H1 (cell line): Measurements from ENCODE around the gene SNAPC2. TPM values are rescaled to one million over a fixed set of nuclear protein-coding genes. Genes with fewer than 3 reads are reported as not detected.
A peak's percentile ranks its signal among the peaks of the same experiment; 100 is the strongest.

ENCODE experiments used
- CTCF ChIA-PET: fragments of 300-600 bp; sonication (Branson Sonifier 250); formaldehyde crosslinking; loops from one replicate; lab custom pipeline; 2021; ENCODE audit not compliant: partially characterized antibody; lab: Charles Lee
- POLR2A ChIA-PET: fragments of 300-600 bp; sonication (Branson Sonifier 250); formaldehyde crosslinking; loops from one replicate; lab custom pipeline; 2021; ENCODE audit warnings: inconsistent platforms; ENCODE audit not compliant: partially characterized antibody; lab: Charles Lee
- DNase-seq, 2 experiments: peaks; one replicate each; pipeline versions ENCODE4 v3.0.0 to v3.0.0-alpha.2; 2010 to 2022; ENCODE audit warnings: low spot score in 2 of 2, low read depth in 1 of 2, mixed read lengths in 1 of 2
- FAIRE-seq: peaks from 2 replicates; lab custom pipeline; 2011; peaks lifted over from hg19 to GRCh38; lab: Jason Lieb, UNC
- H2AFZ ChIP-seq: 2 replicates; pipeline ENCODE4 v1.8.1; 2012; ENCODE audit warnings: low read length, inconsistent platforms
- H2AK5ac ChIP-seq: 2 replicates; pipeline ENCODE4 v1.6.1; 2013; ENCODE audit warnings: low read depth, low read length
- H2BK120ac ChIP-seq: replicated peaks from 2 replicates; pipeline ENCODE3; 2013; ENCODE audit warnings: low read depth, low read length, inconsistent platforms
- H2BK12ac ChIP-seq: 2 replicates; pipeline ENCODE4 v1.6.1; 2013; ENCODE audit warnings: low read depth, low read length
- H2BK15ac ChIP-seq: 2 replicates; pipeline ENCODE4 v1.6.1; 2013; ENCODE audit warnings: low read length
- H2BK20ac ChIP-seq: 2 replicates; pipeline ENCODE4 v1.6.1; 2013; ENCODE audit warnings: low read length
- H2BK5ac ChIP-seq: 2 replicates; pipeline ENCODE4 v1.6.1; 2013; ENCODE audit warnings: low read depth, low read length
- H3K14ac ChIP-seq: 2 replicates; pipeline ENCODE4 v1.6.1; 2013; ENCODE audit warnings: inconsistent platforms; ENCODE audit not compliant: insufficient read length
- H3K18ac ChIP-seq: 2 replicates; pipeline ENCODE4 v1.6.1; 2013; ENCODE audit warnings: low read length; ENCODE audit errors: extremely low read depth
- H3K23ac ChIP-seq: 2 replicates; pipeline ENCODE4 v1.6.1; 2013; ENCODE audit warnings: inconsistent platforms; ENCODE audit not compliant: insufficient read length
- H3K23me2 ChIP-seq: 2 replicates; pipeline ENCODE4 v1.6.1; 2013; ENCODE audit warnings: low read depth, low read length
- H3K27ac ChIP-seq: 2 replicates; pipeline ENCODE4 v1.6.1; 2011; ENCODE audit warnings: low read depth, low read length, inconsistent platforms
- H3K27me3 ChIP-seq, 4 experiments: replicated peaks in 1 of 4; 1 replicate in 1 of 4; 2 replicates in 3 of 4; pipeline versions ENCODE4 v1.6.1 to v1.8.1; 2011 to 2013; ENCODE audit warnings: low read length in 3 of 4, mild to moderate bottlenecking in 3 of 4, inconsistent platforms in 2 of 4, mixed read lengths in 2 of 4, moderate library complexity in 1 of 4; ENCODE audit not compliant: control insufficient read depth in 3 of 4, insufficient read depth in 3 of 4; ENCODE audit errors: extremely low read depth in 1 of 4
- H3K36me3 ChIP-seq, 4 experiments: 2 replicates each; pipeline versions ENCODE4 v1.6.1 to v1.8.1; 2011 to 2013; ENCODE audit warnings: mild to moderate bottlenecking in 4 of 4, low read length in 3 of 4, moderate library complexity in 2 of 4, control low read depth in 1 of 4, inconsistent platforms in 1 of 4; ENCODE audit not compliant: insufficient read depth in 4 of 4, control insufficient read depth in 2 of 4
- H3K4ac ChIP-seq: replicated peaks from 2 replicates; pipeline ENCODE3; 2013; ENCODE audit warnings: low read length, low read depth, mixed read lengths, inconsistent platforms; ENCODE audit not compliant: insufficient read length
- H3K4me1 ChIP-seq, 4 experiments: replicated peaks in 1 of 4; 1 replicate in 1 of 4; 2 replicates in 3 of 4; pipeline versions ENCODE4 v1.6.1 to v1.8.1; 2011 to 2013; ENCODE audit warnings: low read length in 3 of 4, inconsistent platforms in 2 of 4, mixed read lengths in 1 of 4; ENCODE audit not compliant: insufficient read depth in 4 of 4, control insufficient read depth in 3 of 4
- H3K4me2 ChIP-seq, 2 experiments: 2 replicates each; pipeline versions ENCODE4 v1.6.1 to v1.8.1; 2011 to 2013; ENCODE audit warnings: low read depth in 2 of 2, low read length in 2 of 2, control low read depth in 1 of 2, inconsistent platforms in 1 of 2, mild to moderate bottlenecking in 1 of 2; ENCODE audit not compliant: insufficient read depth in 1 of 2
- H3K4me3 ChIP-seq, 4 experiments: fragments of 200-600, 300-600 bp in 1 of 4; sonication (generic), shearing (Covaris generic), sonication (Bioruptor Twin) in 1 of 4; 2 replicates each; pipeline versions ENCODE4 v1.5.1 to v1.8.1; 2011 to 2016; ENCODE audit warnings: low read length in 4 of 4, low read depth in 3 of 4, control low read depth in 2 of 4, inconsistent platforms in 2 of 4, mild to moderate bottlenecking in 2 of 4, mixed read lengths in 1 of 4, moderate library complexity in 1 of 4; ENCODE audit not compliant: insufficient read depth in 2 of 4; ENCODE audit errors: extremely low read depth in 1 of 4
- H3K56ac ChIP-seq: replicated peaks from 2 replicates; pipeline ENCODE3; 2013; ENCODE audit warnings: low read depth, mild to moderate bottlenecking, mixed read lengths, low read length, inconsistent platforms; ENCODE audit not compliant: insufficient read length
- H3K79me1 ChIP-seq: 2 replicates; pipeline ENCODE4 v1.6.1; 2013; ENCODE audit warnings: low read depth, low read length, control low read depth
- H3K79me2 ChIP-seq, 2 experiments: 2 replicates each; pipeline versions ENCODE4 v1.6.1 to v1.8.1; 2012 to 2013; ENCODE audit warnings: low read length in 2 of 2, mild to moderate bottlenecking in 2 of 2, inconsistent platforms in 1 of 2; ENCODE audit not compliant: insufficient read depth in 2 of 2, control insufficient read depth in 1 of 2
- H3K9ac ChIP-seq, 4 experiments: replicated peaks in 1 of 4; 1 replicate in 1 of 4; 2 replicates in 3 of 4; pipeline versions ENCODE4 v1.6.1 to v1.8.1; 2011 to 2013; ENCODE audit warnings: low read depth in 3 of 4, low read length in 3 of 4, control low read depth in 2 of 4, mild to moderate bottlenecking in 2 of 4, moderate library complexity in 2 of 4, inconsistent platforms in 1 of 4; ENCODE audit errors: extremely low read depth in 1 of 4
- H3K9me3 ChIP-seq, 2 experiments: 2 replicates each; pipeline versions ENCODE4 v1.6.1 to v1.8.1; 2012 to 2013; ENCODE audit warnings: mild to moderate bottlenecking in 2 of 2, moderate library complexity in 2 of 2, control low read depth in 1 of 2, inconsistent platforms in 1 of 2, low read depth in 1 of 2, low read length in 1 of 2, mixed read lengths in 1 of 2; ENCODE audit not compliant: insufficient read depth in 2 of 2
- H4K20me1 ChIP-seq, 2 experiments: replicated peaks in 1 of 2; 2 replicates each; pipeline versions ENCODE3 to v1.8.1; 2011 to 2013; ENCODE audit warnings: inconsistent platforms in 2 of 2, low read length in 2 of 2, mild to moderate bottlenecking in 1 of 2; ENCODE audit not compliant: insufficient read depth in 2 of 2, control insufficient read depth in 1 of 2
- H4K5ac ChIP-seq: 2 replicates; pipeline ENCODE4 v1.6.1; 2013; ENCODE audit warnings: low read length, low read depth, mixed read lengths, inconsistent platforms; ENCODE audit not compliant: insufficient read length
- H4K8ac ChIP-seq: 2 replicates; pipeline ENCODE4 v1.8.0; 2013; ENCODE audit warnings: mild to moderate bottlenecking, moderate library complexity, low read length, inconsistent platforms; ENCODE audit not compliant: insufficient read depth; ENCODE audit errors: extremely low read depth
- H4K91ac ChIP-seq: replicated peaks from 2 replicates; pipeline ENCODE3; 2013; ENCODE audit warnings: low read length, mixed read lengths, inconsistent platforms; ENCODE audit not compliant: insufficient read length
- KDM4A ChIP-seq: IDR thresholded peaks from one replicate; pipeline ENCODE4 v1.7.1; 2012; ENCODE audit warnings: low read depth, mild to moderate bottlenecking, moderate library complexity, low read length, inconsistent platforms; ENCODE audit not compliant: severe bottlenecking
- POLR2A ChIP-seq, 2 experiments: IDR thresholded peaks; 1 replicate in 1 of 2; 2 replicates in 1 of 2; pipeline ENCODE4 v1.6.1; 2011; ENCODE audit warnings: low read depth in 2 of 2, low read length in 2 of 2, mild to moderate bottlenecking in 2 of 2; ENCODE audit errors: control extremely low read depth in 1 of 2
- SP4 ChIP-seq: IDR thresholded peaks from 2 replicates; pipeline ENCODE4 v1.6.1; 2012; ENCODE audit warnings: low read length, inconsistent platforms
- WGBS, 2 experiments: shearing (Covaris generic) in 1 of 2; methylation state at CpG; one replicate each; pipeline versions ENCODE4 v1.1.6 to v1.1.7; 2013 to 2015; ENCODE audit warnings: low lambda C conversion rate in 2 of 2, mixed read lengths in 2 of 2, inconsistent platforms in 1 of 2, low coverage in 1 of 2, missing lambda C conversion rate in 1 of 2; ENCODE audit not compliant: insufficient replicate concordance in 2 of 2, insufficient coverage in 1 of 2, insufficient read length in 1 of 2; ENCODE audit errors: extremely low coverage in 1 of 2, missing lambda C conversion rate in 1 of 2; 5-methylcytosine and 5-hydroxymethylcytosine counted together
- polyA plus RNA-seq, 7 experiments: library from polyadenylated mRNA; depleted of rRNA in 3 of 7; stranded (reverse) in 5 of 7; unstranded in 2 of 7; fragments of >200 nt in 5 of 7; fragments of 200-250 nt in 2 of 7; gene quantifications; 1 replicate in 5 of 7; 2 replicates in 1 of 7; 4 replicates in 1 of 7; pipeline versions ENCODE4 v1.2.1 to v1.2.3, GENCODE V29; 2011 to 2013; ENCODE audit warnings: missing spikeins in 2 of 7, mixed read lengths in 2 of 7
- total RNA-seq: library from RNA; stranded (reverse); fragmentation: NEBNext Ultra II Directional; extraction: Animal tissue kit (Norgen Biotek cat#: 25700); gene quantifications from 2 replicates; pipeline ENCODE4 v1.2.1, GENCODE V29; 2021

SNAPC2 gene
- total and polyA plus RNA-seq, 2 of the 8 experiments (the other 6 are each of a cell fraction or from before 2014, with no cell fraction given), result 18.2 to 20.3 TPM

DNA sequence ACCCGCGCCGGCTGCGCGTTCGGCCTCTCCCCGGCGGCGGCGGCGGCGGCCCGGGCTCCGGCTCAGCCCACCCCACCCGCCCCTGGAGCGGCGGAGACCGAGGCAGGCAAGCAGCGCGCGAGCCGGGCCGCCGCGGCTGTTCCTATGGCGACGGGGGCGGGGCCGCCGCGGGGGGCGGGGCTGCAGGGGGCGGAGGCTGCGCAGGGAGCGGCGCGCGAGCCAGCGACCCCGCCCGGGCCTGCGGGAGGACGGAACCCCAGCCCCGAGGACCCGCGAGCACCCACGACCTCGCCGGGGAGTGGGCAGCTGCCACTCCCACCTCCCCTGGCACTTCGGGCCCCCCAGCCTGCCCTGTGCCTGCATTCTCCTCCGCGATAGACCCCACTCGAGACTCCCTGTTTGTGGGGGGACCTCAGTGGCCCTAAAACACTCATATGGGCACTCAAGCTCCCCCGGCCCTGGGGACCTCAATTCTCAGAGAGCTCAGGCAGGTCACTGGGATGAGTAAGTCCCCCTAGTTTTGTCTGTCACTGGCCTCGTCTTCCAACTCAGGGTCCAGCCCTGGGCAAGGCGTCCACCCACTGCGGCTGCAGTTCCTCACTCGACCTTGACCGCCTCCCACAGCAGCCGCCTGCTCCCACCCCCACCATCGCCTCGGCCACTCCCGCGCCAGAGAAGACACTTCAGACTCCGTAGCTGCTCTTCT, 6.0 kb downstream of the SNAPC2 start, which contains the start of gene CTXN1:
TSS of gene CTXN1 (minus strand) at position 115 of the 706 bp plus-strand sequence. CDS start 597 bp downstream, outside the sequence.
- H3K14ac ChIP-seq, result no peak within 1 kb of the TSS
- peak within 1 kb of the TSS; percentile 4 to 91 for H3K4me2 ChIP-seq
- H3K27me3 ChIP-seq, result no peaks in the 10 kb centered on the region
- peak within 1 kb of the TSS; percentile 74 for H4K91ac ChIP-seq
- no peak within 1 kb of the TSS for H2AFZ ChIP-seq
- H2AK5ac ChIP-seq, result no peak within 1 kb of the TSS
- H3K79me2 ChIP-seq, result no peaks in the 10 kb centered on the region
- no peak within 1 kb of the TSS; the same call in 1 of the 2 replicates for H3K18ac ChIP-seq
- no peak within 1 kb of the TSS for H2BK20ac ChIP-seq
- no peaks in the 10 kb centered on the region for H3K9me3 ChIP-seq
- peaks cover 4% of the 10 kb centered on the region; the same call in 1 of the 2 replicates for H3K23me2 ChIP-seq
- no peak within 1 kb of the TSS for H2BK120ac ChIP-seq
- peak within 1 kb of the TSS; percentile 83 for H4K8ac ChIP-seq
- no peak within 1 kb of the TSS for H2BK15ac ChIP-seq
- no peaks in the 10 kb centered on the region for H3K79me1 ChIP-seq
- WGBS, 2 experiments, result 53% methylated on average over 15 of the region's 65 CpGs; no CpG with 5 or more reads in 1 of the 2 experiments
- peaks cover 0 to 11% (median 5%) of the 10 kb centered on the region in 4 experiments; a peak in 5 of 7 replicates for H3K4me1 ChIP-seq
- H3K23ac ChIP-seq, result no peak within 1 kb of the TSS
- peak within 1 kb of the TSS in 2 of 4 experiments; percentile 25 to 52; a peak in 4 of 7 replicates for H3K9ac ChIP-seq
- H3K36me3 ChIP-seq, result peaks cover 2 to 10% (median 6%) of the 10 kb centered on the region in 4 experiments; a peak in 5 of 8 replicates
- DNase-seq (peak in 1 of 2 experiments; percentile 91), FAIRE-seq (no peak)
- ChIA-PET POLR2A (interaction anchor here (0.7 to 10.4 kb wide), 10 partner anchors 8 to 68 kb away, joined by 3 to 205 read pairs (median 4); partner anchors contain the start of genes TGFBR3L and TIMM44), CTCF (interaction anchor here (0.7 to 1.9 kb wide), 12 partner anchors 9 to 87 kb away, joined by 3 to 10 read pairs (median 4); partner anchors contain the start of gene TGFBR3L)
- TF ChIP-seq SP4 (0 out of 2 replicates have a peak, but pooled peaks have one; percentile 42), KDM4A (no peak), POLR2A (IDR thresholded peaks at IDR 0.05; ENCODE audit: control extremely low read depth in 1 of 2, low read depth in 2 of 2, low read length in 2 of 2) (peak in 1 of 2 experiments; percentile 34; a peak in 1 of 3 replicates)
- H3K27ac ChIP-seq, result no peak within 1 kb of the TSS
- H4K5ac ChIP-seq, result peak within 1 kb of the TSS; percentile 54
- H2BK12ac ChIP-seq, result no peak within 1 kb of the TSS
- no peak within 1 kb of the TSS for H3K56ac ChIP-seq
- no peak within 1 kb of the TSS for H2BK5ac ChIP-seq
- peaks cover 12 to 24% of the 10 kb centered on the region in 2 experiments for H4K20me1 ChIP-seq
- H3K4ac ChIP-seq, result no peak within 1 kb of the TSS
- H3K4me3 ChIP-seq, result peak within 1 kb of the TSS; percentile 43 to 66 (median 45)
